SH-SY5Y (cell line): ENCODE data around the gene TPPP3.

ENCODE experiments used
- GATA2 ChIP-seq: IDR thresholded peaks from 2 replicates; pipeline ENCODE4 v1.6.1; 2011; ENCODE audit warnings: mild to moderate bottlenecking, low read depth, low read length
- GATA3 ChIP-seq: IDR thresholded peaks from 2 replicates; pipeline ENCODE4 v1.6.1; 2011; ENCODE audit warnings: low read depth, mild to moderate bottlenecking, low read length, moderate library complexity

DNA sequence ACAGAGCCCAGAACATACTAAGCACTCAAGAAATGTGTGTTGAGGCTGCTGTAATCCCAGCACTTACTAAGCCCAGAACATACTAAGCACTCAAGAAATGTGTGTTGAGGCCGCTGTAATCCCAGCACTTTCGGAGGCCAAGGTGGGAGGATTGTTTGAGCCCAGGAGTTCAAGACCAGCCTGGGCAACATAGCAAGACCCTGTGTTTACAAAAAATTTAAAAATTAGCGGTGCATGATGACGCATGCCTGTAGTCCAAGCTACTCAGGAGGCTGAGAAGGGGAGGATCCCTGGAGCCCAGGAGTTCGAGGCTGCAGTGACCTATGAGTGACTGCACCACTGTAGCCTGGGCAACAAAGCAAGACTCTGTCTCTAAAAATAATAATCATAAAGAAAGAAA, 29.7 kb upstream of the TPPP3 start:
- TF ChIP-seq GATA3 (no peak), GATA2 (no peak)
